GM21526 (cell line): ENCODE measurements around the gene DAPK1.

Source experiments
- ATAC-seq: cut with Tn5 transposase; IDR thresholded peaks from one replicate; pipeline ENCODE4 v1.9.1; 2021; ENCODE audit warnings: moderate library complexity; ENCODE audit not compliant: unreplicated experiment, low FRiP score

Gene DAPK1

GRCh38 chr9:87751868-87752267 lies 254.2 kb downstream of the DAPK1 start:
- ATAC-seq: no peak

DNA sequence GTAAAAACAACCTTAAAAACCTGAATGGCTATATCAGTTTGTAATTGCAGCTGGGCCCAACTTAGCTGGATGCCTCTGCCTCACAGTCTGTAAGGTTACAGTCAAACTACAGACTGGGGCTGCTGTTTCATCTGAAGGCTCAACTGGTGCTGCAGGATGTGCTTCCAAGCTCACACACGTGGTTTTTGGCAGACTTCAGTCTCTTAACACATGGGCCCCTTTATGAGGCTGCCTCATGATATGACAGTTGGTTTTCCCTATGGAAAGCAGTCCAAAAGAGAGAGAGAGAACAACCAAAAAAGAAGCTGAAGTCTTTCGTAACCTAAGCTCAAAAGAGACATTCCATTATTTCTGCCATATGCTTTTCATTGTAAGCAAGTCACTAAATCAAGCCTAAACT lies 255.6 kb downstream of the DAPK1 start:
- ATAC-seq: no peak
